ENCODE results near the gene SRSF5. TPM values are rescaled to one million over a fixed set of nuclear protein-coding genes. Genes with fewer than 3 reads are reported as not detected.

The SRSF5 gene
- polyA plus RNA-seq, 3 donors, result 667 to 833 (median 704) TPM

- DNase-seq, result no peak
These were observed 10.6 kb upstream of the SRSF5 start for GRCh38 chr14:69756298-69756697.

DNA sequence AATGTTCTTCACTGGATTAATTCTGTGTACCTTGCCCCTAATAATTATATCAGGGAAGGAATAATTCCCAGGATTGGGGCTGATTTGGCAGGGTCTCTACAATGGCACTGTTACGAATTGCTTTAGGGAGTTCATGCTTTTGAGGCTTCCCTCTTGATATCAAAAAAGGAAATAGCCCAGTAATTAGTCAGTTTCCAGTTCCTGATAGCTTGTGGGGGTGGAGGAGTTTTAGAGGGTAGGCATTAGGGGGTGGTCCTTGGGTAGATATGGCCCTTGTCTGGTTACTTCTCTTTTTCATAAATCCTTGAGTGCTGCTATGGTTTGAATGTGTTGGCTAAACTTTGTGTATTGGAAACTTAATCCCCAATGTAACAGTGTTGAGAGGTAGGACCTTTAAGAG is 6.1 kb upstream of the SRSF5 start:
- DNase-seq, result no peak

- DNase-seq, result no peak
These were observed 3.0 kb upstream of the SRSF5 start for GRCh38 chr14:69763761-69764510.

GRCh38 chr14:69767369-69767999 is 542 bp downstream of the SRSF5 start:
- peak; percentile 94 for DNase-seq

DNA sequence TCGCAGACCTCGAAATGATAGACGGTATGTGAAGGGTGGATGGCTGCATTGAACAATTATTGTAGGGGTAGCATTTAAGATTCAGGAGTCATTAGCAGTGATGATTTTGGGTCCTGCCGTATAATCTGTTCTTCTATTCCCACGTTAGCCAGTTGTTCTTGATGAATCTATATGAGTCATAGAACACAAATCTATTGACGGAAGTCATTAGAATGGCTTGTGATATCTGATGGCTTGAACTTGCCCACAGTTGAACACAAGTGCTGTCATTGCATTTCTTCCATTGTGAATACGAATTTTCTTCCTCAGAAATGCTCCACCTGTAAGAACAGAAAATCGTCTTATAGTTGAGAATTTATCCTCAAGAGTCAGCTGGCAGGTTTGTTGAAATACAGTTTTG is 1.9 kb downstream of the SRSF5 start:
- no peak for DNase-seq

DNA sequence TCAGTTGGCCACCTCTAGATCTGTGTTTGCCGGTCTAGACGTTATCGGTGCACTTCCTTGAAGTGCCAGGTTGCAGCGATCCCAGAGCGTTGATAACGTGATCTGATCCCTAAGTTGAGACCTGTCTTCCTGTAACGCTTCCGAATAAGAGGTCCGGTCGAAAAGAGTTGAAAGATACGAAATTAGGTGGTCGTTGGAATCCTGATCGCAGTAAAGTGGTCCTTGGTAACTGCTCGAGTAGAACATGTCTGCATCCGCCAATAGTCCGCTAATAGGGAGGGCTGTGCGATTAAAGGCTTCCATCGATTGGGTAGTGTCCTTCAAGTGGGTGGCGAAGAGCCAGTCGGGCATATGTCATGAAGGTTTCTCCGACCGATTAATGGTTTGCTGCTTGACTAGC is 2.7 kb downstream of the SRSF5 start:
- DNase-seq, result no peak

DNA sequence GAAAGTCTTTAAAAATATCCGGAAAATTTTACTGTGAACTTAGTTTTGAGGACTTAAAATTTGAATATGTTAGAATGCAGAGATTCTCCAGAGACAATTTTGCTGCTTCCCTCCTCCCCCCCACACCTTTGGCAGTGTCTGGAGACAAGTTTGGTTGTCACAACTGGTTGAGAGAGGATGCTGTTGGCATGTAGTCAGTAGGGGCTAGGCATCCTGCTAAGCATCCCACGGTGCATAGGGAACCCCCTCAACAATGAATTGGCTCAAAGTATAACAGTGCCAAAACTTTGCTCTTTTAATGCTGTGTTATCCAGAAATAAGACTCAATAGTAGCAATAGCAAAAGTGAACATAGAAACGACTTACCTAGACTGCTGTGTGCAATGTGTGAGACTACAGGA is 3.6 kb downstream of the SRSF5 start:
- no peak for DNase-seq

DNA sequence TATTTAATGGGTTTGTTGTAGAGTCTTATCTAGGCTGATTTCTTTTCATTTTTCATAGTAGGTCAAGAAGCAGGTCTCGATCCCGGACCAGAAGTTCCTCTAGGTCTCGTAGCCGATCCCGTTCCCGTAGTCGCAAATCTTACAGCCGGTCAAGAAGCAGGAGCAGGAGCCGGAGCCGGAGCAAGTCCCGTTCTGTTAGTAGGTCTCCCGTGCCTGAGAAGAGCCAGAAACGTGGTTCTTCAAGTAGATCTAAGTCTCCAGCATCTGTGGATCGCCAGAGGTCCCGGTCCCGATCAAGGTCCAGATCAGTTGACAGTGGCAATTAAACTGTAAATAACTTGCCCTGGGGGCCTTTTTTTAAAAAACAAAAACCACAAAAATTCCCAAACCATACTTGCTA is 4.2 kb downstream of the SRSF5 start:
- DNase-seq, result no peak

- DNase-seq, result no peak
These were observed 5.4 kb downstream of the SRSF5 start for GRCh38 chr14:69772082-69773017.

DNA sequence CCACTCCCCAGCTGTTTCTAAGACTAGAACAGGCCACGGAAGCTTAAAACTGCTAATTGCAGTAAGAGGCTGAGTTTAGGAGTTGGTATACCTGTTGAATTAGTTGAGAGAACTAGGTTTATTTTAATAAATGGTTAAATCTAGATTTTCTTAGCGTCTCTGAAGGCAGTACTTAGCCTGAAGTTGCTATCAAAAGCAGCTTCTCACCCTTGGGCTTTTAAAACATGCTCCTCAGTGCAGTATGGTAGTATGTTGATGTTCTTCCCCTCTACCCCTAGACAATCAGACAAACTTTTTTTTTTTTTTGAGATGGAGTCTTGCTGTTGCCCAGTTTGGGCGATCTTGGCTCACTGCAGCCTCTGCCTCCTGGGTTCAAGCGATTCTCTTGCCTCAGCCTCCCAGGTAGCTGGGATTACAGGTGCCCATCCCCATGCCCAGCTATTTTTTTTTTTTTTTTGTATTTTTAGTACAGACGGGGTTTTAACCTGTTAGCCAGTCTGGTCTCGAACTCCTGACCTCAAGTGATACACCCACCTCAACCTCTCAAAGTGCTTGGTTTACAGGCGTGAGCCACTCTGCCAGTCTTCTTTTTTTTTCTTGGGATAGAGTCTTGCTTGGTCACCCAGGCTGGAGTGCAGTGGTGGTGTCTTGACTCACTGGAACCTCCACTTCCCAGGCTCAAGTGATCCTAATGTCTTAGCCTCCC is 6.8 kb downstream of the SRSF5 start:
- DNase-seq, result no peak

- DNase-seq, result no peak
These were observed 8.1 kb downstream of the SRSF5 start for GRCh38 chr14:69775012-69775411.

GRCh38 chr14:69776875-69777453 is 10.0 kb downstream of the SRSF5 start:
- no peak for DNase-seq

DNA sequence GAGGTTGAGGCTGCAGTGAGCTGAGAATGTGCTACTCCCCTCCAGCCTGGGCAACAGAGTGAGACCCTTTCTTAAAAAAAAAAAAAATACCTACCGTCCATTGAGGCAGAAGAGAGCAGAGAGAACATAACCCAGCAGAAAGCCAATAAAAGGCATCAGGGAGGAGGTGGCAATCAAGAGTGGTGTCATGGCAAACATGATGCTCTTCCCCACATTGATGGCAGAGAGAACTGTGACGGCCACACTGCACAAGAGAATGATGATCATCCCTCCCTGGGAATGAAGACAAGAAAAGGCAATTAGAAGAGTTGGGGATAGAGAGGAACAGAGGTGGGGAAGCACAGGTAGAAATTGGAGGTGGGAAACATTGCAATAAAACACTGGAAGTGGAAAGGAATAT is 12.1 kb downstream of the SRSF5 start:
- no peak for DNase-seq

DNA sequence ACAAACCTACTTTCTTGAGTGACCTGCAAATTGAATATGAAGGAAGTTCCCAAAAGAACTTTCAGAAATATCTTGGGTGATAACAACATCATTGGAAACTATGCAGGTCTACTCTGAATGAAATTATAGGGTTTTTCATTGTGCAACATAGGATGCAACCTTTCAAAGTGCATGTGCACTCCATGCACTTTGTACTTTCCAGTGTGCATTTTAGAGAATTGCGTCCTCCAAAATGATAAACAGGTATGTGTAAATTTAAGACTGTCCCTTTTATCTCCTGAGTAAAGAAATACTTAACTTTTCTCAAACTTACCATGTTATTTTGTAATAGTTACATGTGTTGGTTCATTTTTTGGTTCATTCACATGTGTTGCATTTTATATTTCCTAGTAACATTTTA is 13.2 kb downstream of the SRSF5 start:
- DNase-seq, result no peak

- no peak for DNase-seq
These were observed 14.0 kb downstream of the SRSF5 start for GRCh38 chr14:69780952-69781351.

DNA sequence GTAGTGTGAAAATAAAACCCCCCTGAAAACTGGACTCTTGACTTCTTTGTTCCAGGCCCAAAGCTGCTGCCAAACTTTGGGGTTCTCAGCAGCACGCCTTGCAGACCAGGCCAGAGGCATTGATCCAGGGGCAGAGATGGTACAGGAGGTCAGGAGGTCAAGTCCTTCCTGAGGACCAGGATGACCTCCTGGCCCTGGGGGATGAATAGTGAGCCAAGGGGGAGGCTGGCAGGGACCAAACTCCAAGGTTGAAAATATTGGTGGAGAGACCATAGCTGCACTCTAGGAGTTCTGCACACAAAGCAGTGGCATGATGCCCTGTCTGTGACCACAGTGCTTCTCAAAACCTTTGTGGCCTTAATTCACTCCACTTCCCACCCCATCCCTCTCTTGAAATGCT is 18.0 kb downstream of the SRSF5 start:
- no peak for DNase-seq

DNA sequence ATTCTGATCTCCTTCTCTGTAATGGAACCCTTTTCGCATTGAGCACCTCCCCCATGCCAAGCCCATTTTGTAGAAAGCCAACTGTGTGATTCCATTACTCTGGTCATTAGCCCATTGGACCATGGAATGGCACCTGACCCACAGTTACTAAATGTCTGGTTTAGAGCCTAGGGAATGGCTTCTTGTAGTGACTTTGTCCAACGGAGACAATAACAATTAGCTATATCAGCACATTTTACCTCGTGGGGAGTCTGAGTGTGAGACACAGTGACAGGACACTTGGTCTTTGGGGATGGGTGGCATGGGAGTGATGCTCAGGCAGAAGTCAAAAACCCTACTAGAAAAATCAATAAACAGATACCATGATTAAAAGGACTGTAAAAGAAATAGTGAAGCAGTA is 19.7 kb downstream of the SRSF5 start:
- no peak for DNase-seq

DNA sequence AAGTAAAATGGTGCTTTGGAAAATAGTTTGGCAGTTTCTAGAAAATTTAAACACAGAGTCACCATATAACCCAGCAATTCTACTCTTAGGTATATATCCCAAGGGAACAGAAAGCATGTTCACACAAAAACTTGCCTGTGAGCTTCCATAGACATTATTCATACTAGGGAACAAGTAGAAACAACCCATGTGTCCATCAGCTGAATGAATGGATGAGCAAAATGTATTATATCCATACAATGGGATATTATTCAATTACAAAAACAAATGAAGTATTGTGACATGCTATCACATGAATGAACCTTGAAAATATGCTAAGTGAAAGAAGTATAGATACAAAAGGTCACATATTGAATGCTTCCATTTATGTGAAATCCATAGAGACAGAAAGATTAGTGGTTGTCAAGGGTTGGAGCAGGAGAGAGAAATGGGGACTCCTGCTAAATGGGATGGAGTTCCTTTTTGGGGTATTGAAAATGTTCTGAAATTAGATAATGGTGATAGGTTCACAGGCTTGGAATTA is 22.2 kb downstream of the SRSF5 start:
- DNase-seq, result no peak

GRCh38 chr14:69792887-69793421 is 26.0 kb downstream of the SRSF5 start:
- DNase-seq, result no peak

DNA sequence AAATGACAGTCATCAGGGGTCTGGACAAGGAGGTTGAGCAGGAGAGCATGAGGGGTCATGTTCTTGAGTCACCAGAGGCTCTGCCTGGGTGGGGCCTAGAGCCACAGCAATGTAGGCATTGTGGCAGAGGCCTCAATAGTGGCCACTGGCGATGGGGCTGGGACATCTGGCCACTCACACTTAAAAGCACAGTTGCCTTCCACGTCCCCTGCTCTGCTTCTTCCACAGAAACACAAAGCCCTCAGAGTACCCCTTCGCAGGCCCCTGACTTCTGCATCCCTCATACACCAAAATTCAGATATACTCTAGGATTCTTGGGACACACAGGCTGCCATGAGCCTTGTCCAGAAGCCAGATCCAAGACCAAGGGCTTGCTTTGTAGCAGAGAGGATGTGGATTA is 27.8 kb downstream of the SRSF5 start:
- DNase-seq, result no peak

- DNase-seq, result no peak
These were observed 28.7 kb downstream of the SRSF5 start for GRCh38 chr14:69795691-69796090.
